Left renal pelvis (tissue), 4 donors: ENCODE data around the gene TBL1XR1. TPM values are rescaled to one million over a fixed set of nuclear protein-coding genes. Genes with fewer than 3 reads are reported as not detected.

Source experiments
- DNase-seq, 4 donors: peaks; one replicate each; pipeline ENCODE4 v3.0.0-alpha.2; 2013; ENCODE audit warnings: low read depth in 4 of 4, low spot score in 3 of 4
- polyA plus RNA-seq, 4 donors: library from polyadenylated mRNA; unstranded; fragments of 120-200 nt; gene quantifications; one replicate each; pipeline ENCODE4 v1.2.1, GENCODE V29; 2013; ENCODE audit not compliant: insufficient read length in 4 of 4

The TBL1XR1 gene
- polyA plus RNA-seq, 4 donors = 100 to 160 (median 147) TPM

GRCh38 chr3:177119829-177120228 lies 77.5 kb downstream of the TBL1XR1 start:
- no peak for DNase-seq

GRCh38 chr3:177114253-177114652 lies 83.0 kb downstream of the TBL1XR1 start:
- DNase-seq = no peak

GRCh38 chr3:177111541-177111949 lies 85.7 kb downstream of the TBL1XR1 start:
- no peak for DNase-seq

GRCh38 chr3:177110895-177111294 lies 86.4 kb downstream of the TBL1XR1 start:
- DNase-seq = no peak

- no peak for DNase-seq
Measured at GRCh38 chr3:177110386-177110785, 86.9 kb downstream of the TBL1XR1 start.

GRCh38 chr3:177109688-177110330 lies 87.5 kb downstream of the TBL1XR1 start:
- no peak for DNase-seq

DNA sequence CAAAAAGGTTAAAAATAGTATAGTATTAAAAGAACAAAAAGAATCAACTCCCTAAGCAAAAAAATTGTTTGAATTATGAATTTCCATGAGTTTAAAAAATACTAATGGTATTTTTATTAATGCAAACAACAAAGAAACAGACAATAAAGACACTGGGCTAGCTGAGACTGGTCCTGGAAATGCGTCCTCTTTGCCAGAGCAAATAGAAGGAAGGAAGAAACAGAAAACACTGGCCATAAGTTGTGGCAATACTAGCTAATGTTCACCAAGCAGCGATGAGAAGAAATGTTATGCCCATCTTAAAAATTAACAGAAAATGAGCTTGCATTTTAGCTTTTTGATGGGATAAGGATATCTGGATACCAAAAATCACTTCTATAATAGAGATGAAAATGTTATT lies 88.6 kb downstream of the TBL1XR1 start:
- DNase-seq = no peak

DNA sequence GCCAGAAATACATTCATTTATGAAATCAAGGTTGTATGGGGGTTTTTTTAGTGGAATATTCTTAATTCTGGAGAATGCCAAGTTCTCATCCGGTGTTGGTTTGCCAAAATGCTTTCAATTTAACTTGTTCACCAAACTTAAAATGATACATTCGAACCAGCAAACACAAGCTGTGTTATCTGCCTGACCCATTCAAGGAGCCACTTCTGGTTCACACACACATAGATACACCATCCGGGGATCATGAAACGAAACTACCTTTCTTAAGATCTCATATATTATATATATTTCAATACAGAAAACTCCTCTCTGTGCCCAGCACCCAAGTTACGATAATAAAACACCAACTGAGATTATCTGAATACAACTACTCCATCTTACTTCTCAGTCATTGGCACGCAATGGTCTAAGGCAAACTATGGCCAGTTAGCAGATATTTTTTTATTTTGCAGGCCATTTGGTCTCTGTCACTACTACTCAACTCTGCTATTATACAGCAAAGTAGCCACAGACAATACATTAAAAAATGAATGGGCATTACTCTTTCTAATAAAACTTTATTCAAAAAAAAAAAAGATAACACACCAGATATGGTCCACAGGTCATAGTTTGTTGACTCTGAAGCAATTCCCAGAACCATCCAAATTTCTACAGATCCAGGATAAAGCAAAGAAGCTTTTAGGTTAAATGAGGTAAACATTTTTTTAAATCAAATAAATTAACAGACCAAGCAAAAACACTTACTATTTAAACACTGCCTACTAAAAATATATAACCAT lies 89.6 kb downstream of the TBL1XR1 start:
- no peak for DNase-seq

DNA sequence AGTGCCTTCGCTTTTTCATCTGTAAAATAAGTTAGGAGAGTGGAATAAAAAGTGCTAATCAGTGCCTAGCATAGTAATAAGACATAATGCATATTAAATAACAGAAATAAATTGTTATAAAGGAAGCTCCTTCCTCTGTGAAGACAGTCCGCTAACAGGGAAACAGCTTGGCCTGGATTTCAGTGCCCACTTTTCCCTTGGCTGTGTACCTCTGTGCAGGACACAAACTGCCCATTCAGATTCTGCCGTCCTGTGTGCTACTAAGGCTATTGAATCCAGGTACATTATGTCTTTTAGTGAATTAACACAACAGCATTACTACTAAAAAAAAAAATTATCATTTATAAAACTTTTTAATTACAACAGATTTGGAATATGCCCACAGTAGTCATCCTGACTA lies 90.7 kb downstream of the TBL1XR1 start:
- no peak for DNase-seq

DNA sequence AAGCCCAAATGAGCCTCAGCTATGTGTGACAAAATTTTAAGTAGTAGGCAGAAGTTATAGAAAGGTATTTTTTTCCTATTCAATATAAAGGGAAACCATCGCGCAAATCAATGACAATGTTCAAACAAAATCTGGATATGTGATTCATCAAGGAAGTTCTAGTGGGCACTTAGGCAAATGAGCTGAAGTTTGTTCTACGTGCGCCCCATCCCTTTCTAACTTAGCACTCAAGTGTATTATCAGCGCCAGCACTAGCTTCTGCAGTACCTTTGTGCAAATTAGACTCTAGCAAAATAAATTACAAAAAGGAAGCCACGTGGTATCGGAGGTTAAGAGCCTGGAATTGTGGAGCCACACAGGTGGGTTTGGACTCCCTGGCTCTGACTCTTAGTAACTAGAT lies 91.1 kb downstream of the TBL1XR1 start:
- no peak for DNase-seq

DNA sequence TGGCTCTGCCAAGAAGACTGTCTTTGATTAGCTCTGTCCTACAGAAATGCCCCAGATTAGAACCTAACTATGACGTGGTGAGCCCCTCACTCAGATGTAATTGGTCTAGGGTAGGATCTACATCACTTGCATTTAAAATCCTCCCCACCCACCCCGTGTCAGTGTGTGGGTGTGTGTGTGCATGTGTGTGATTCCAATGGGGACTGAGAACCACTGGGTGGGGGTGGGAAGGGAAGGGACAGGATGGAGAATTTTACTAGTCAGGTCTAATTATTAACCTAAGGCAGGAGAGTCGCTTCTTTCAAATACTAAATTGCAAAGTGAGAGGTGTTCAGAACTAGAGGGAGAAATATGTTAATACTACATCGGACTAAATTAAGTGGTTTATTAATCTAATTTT lies 91.7 kb downstream of the TBL1XR1 start:
- DNase-seq = no peak

- no peak for DNase-seq
Measured at GRCh38 chr3:177104299-177104992, 92.8 kb downstream of the TBL1XR1 start.

- DNase-seq = no peak
Measured at GRCh38 chr3:177102553-177102952, 94.7 kb downstream of the TBL1XR1 start.

GRCh38 chr3:177098551-177098950 lies 98.7 kb downstream of the TBL1XR1 start:
- DNase-seq = no peak

- DNase-seq = no peak
Measured at GRCh38 chr3:177096615-177097014, 100.7 kb downstream of the TBL1XR1 start.

- DNase-seq = no peak
Measured at GRCh38 chr3:177093966-177094365, 103.3 kb downstream of the TBL1XR1 start.

DNA sequence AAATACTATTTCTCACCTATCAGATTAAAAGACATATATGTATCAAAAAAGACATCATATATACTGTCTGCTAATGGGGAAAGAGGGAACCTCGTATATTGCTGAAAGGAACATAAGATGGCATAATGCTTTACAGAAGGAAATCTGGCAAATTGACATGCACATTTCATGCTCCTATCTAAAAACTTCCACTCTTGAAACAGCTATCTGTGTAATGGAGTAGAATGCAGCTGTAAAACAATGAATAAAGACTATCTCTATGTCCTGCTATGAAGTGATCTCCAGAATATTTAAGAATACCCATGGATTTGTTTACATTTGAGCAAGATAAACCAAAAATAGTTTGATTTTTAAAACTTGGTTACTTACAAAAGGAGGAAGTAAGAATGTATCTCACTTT lies 107.4 kb downstream of the TBL1XR1 start:
- DNase-seq = no peak

- no peak for DNase-seq
Measured at GRCh38 chr3:177089110-177089509, 108.2 kb downstream of the TBL1XR1 start.

- no peak for DNase-seq
Measured at GRCh38 chr3:177085794-177086193, 111.5 kb downstream of the TBL1XR1 start.

GRCh38 chr3:177084616-177085015 lies 112.7 kb downstream of the TBL1XR1 start:
- DNase-seq = no peak

- no peak for DNase-seq
Measured at GRCh38 chr3:177080122-177080521, 117.2 kb downstream of the TBL1XR1 start.

DNA sequence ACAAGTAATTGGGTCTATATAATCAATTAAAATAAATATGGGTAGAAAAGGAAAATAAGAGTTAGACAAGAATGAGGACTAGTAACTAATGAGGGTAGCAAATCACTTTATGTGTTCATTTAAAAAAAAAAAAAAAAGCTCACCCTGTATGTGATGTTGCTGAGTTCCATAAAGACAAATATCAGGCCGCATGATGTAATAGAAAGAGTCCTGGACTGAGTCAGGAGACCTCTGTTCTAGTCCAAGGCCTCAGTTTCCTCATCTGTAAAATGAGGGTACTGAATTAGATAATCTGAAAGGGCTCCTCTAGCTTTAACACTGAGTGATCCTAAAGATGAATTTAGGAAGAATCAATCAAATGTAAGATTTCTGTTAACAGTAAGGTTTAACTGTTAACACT lies 117.6 kb downstream of the TBL1XR1 start:
- no peak for DNase-seq
